Measurements from ENCODE around the gene LSP1. TPM values are rescaled to one million over a fixed set of nuclear protein-coding genes. Genes with fewer than 3 reads are reported as not detected.

LSP1 gene
- total RNA-seq, 1 donor from 2014 or later = not detected

DNA sequence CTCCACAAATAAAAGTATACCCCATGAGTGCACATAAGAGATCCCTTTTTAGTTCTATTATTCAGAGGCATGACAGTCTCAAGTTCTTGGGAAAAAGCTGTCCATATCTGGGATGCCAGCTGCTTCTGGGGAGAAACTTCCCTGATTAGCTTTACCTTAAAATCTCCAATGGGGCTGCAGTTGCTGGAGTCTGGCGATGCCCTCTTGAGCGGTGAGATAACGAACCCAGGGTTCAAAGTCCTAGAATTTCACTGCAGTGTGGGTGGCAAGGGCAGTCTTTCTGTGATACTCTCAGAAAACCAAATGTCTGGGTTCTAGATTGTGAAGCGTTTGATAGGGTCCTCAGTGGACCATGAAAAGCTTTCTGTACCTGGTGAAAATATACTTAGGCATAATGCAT, 46.2 kb downstream of the LSP1 start:
- no peaks in the 10 kb centered on the region for H3K4me1 Mint-ChIP-seq (ENCODE audit: unreplicated experiment)
- no peaks in the 10 kb centered on the region for H3K9me3 Mint-ChIP-seq (ENCODE audit: unreplicated experiment)
- H3K36me3 Mint-ChIP-seq (ENCODE audit: low read depth, unreplicated experiment) = no peaks in the 10 kb centered on the region
- TF ChIP-seq, protein P1, sequence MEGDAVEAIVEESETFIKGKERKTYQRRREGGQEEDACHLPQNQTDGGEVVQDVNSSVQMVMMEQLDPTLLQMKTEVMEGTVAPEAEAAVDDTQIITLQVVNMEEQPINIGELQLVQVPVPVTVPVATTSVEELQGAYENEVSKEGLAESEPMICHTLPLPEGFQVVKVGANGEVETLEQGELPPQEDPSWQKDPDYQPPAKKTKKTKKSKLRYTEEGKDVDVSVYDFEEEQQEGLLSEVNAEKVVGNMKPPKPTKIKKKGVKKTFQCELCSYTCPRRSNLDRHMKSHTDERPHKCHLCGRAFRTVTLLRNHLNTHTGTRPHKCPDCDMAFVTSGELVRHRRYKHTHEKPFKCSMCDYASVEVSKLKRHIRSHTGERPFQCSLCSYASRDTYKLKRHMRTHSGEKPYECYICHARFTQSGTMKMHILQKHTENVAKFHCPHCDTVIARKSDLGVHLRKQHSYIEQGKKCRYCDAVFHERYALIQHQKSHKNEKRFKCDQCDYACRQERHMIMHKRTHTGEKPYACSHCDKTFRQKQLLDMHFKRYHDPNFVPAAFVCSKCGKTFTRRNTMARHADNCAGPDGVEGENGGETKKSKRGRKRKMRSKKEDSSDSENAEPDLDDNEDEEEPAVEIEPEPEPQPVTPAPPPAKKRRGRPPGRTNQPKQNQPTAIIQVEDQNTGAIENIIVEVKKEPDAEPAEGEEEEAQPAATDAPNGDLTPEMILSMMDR (IDR thresholded peaks at IDR 0.05; ENCODE audit: unreplicated experiment) = no peak
- no peak overlapping the region for H3K27ac Mint-ChIP-seq (ENCODE audit: unreplicated experiment)
- H3K4me3 Mint-ChIP-seq (ENCODE audit: unreplicated experiment) = no peak overlapping the region
- peaks cover 2% of the 10 kb centered on the region for H3K27me3 Mint-ChIP-seq (ENCODE audit: unreplicated experiment)
- no peak for DNase-seq (ENCODE audit: low spot score)

DNA sequence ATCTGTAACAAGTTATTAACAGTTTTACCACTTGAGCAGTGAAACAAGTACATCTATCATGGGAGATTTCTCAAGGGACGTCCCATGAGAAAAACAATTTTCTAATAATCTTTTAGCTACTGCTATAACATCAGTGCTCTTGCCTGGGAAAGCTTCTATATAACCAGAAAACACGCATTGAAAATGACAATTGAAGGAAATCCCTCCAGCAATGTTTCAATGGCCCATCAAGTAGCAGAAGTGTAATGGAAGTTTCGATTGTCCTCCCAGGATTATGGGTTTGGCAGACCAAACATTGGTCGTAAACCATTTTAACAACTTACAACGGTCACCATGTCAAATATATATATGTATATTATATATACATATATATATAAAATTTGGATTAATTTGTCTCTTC, 46.8 kb downstream of the LSP1 start:
- Mint-ChIP-seq H3K27ac (ENCODE audit: unreplicated experiment) (no peak overlapping the region), H3K4me1 (ENCODE audit: unreplicated experiment) (no peaks in the 10 kb centered on the region), H3K9me3 (ENCODE audit: unreplicated experiment) (no peaks in the 10 kb centered on the region), H3K27me3 (ENCODE audit: unreplicated experiment) (peaks cover 2% of the 10 kb centered on the region), H3K36me3 (ENCODE audit: low read depth, unreplicated experiment) (no peaks in the 10 kb centered on the region), H3K4me3 (ENCODE audit: unreplicated experiment) (no peak overlapping the region)
- TF ChIP-seq, protein P1 (IDR thresholded peaks at IDR 0.05; ENCODE audit: unreplicated experiment) = no peak
- no peak for DNase-seq (ENCODE audit: low spot score)

DNA sequence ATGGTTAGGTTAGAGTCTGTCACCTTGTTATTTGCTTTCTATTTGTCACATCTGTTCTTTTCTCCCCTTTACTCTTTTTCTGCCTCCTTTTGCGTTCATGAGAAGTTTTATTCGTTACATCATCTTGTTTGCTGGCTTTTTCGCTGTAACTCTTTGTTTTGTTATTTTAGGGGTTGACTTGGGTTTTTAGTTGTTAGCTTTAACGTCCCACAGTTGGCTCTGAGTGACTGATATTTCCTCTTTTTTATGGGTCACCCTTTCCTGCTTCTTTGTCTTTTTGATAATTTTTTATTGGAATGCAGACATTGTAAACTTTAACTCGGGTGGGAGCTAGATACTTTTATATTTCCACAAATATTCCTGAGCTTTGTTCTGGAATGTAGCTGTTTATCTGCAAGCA, 53.3 kb downstream of the LSP1 start:
- H3K9me3 Mint-ChIP-seq (ENCODE audit: unreplicated experiment) = no peaks in the 10 kb centered on the region
- H3K4me1 Mint-ChIP-seq (ENCODE audit: unreplicated experiment) = peaks cover 17% of the 10 kb centered on the region
- no peak overlapping the region for H3K4me3 Mint-ChIP-seq (ENCODE audit: unreplicated experiment)
- no peak for DNase-seq (ENCODE audit: low spot score)
- TF ChIP-seq, protein P1 (IDR thresholded peaks at IDR 0.05; ENCODE audit: unreplicated experiment) = no peak
- H3K27me3 Mint-ChIP-seq (ENCODE audit: unreplicated experiment) = peaks cover 1% of the 10 kb centered on the region
- H3K36me3 Mint-ChIP-seq (ENCODE audit: low read depth, unreplicated experiment) = no peaks in the 10 kb centered on the region
- H3K27ac Mint-ChIP-seq (ENCODE audit: unreplicated experiment) = peak overlapping the region; percentile 4

DNA sequence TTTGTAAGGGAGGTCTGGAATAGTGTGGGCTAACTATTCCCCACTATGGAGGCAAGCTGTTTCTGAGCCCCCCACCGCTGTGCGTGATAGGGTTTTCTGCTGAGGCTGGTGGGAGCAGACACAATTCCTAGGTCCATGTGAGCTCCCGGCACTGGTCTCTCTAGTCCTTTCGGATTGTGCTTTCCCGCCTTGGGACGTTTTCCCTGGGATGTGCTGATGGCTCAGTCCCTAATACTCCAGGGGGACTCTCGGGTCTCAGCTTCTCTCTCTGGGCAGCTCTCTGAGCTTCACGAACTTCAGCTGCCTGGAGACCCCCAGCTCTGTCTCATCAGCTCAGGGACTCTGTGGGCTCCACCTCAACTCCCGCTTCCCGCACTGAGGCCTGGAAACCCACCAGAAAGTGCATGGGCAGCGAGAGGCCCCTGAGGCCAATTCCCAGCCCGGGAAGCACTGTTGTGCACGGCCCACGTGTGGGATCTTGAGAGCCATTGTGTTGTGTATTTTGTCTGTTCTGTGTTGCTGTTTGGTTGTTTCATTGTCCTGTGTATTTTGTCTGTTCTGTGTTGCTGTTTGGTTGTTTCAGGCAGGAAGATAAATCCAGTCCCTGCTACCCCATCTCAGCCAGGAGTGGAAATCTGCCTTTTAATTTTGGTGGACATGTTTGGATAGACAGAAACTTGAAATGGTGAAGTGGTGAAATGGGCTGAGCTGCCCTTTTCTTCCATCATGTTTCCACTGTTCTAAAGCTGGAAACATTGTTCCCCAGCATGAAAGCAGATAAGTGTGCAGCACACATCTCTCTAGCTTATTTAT, 53.9 kb downstream of the LSP1 start:
- no peak overlapping the region for H3K4me3 Mint-ChIP-seq (ENCODE audit: unreplicated experiment)
- no peaks in the 10 kb centered on the region for H3K9me3 Mint-ChIP-seq (ENCODE audit: unreplicated experiment)
- peaks cover 17% of the 10 kb centered on the region for H3K4me1 Mint-ChIP-seq (ENCODE audit: unreplicated experiment)
- DNase-seq (ENCODE audit: low spot score) = no peak
- H3K36me3 Mint-ChIP-seq (ENCODE audit: low read depth, unreplicated experiment) = no peaks in the 10 kb centered on the region
- H3K27me3 Mint-ChIP-seq (ENCODE audit: unreplicated experiment) = peaks cover 1% of the 10 kb centered on the region
- no peak overlapping the region for H3K27ac Mint-ChIP-seq (ENCODE audit: unreplicated experiment)
- TF ChIP-seq, protein P1 (IDR thresholded peaks at IDR 0.05; ENCODE audit: unreplicated experiment) = no peak

DNA sequence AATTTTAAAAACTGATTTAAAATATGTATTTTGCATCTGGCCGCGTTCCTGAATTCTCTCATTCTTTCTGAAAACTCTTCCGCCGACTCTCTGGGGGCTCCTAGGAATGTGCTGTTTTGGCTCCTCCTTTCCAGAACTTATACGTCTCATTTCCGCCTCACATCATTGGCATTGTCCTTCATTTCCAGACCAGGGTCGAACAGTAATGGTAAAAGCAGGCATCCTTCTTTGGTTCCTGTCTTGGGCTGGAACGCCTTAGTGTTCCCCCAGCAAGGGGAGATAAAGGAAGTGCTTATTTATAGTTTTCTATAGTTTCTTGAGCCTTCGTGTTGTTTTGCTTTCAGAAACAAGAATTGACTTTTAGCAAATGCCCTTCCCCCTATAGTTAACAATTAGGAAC, 55.7 kb downstream of the LSP1 start:
- peaks cover 17% of the 10 kb centered on the region for H3K4me1 Mint-ChIP-seq (ENCODE audit: unreplicated experiment)
- peak overlapping the region; percentile 20 for H3K27ac Mint-ChIP-seq (ENCODE audit: unreplicated experiment)
- H3K9me3 Mint-ChIP-seq (ENCODE audit: unreplicated experiment) = no peaks in the 10 kb centered on the region
- H3K36me3 Mint-ChIP-seq (ENCODE audit: low read depth, unreplicated experiment) = no peaks in the 10 kb centered on the region
- H3K4me3 Mint-ChIP-seq (ENCODE audit: unreplicated experiment) = no peak overlapping the region
- TF ChIP-seq, protein P1 (IDR thresholded peaks at IDR 0.05; ENCODE audit: unreplicated experiment) = no peak
- H3K27me3 Mint-ChIP-seq (ENCODE audit: unreplicated experiment) = peaks cover 1% of the 10 kb centered on the region
- DNase-seq (ENCODE audit: low spot score) = no peak
